H1 (cell line): ENCODE data around the gene FZD8. TPM values are rescaled to one million over a fixed set of nuclear protein-coding genes. Genes with fewer than 3 reads are reported as not detected.

ENCODE experiments used
- CTCF ChIA-PET: fragments of 300-600 bp; sonication (Branson Sonifier 250); formaldehyde crosslinking; loops from one replicate; lab custom pipeline; 2021; ENCODE audit not compliant: partially characterized antibody; lab: Charles Lee
- POLR2A ChIA-PET: fragments of 300-600 bp; sonication (Branson Sonifier 250); formaldehyde crosslinking; loops from one replicate; lab custom pipeline; 2021; ENCODE audit warnings: inconsistent platforms; ENCODE audit not compliant: partially characterized antibody; lab: Charles Lee
- DNase-seq, 2 experiments: peaks; one replicate each; pipeline versions ENCODE4 v3.0.0 to v3.0.0-alpha.2; 2010 to 2022; ENCODE audit warnings: low spot score in 2 of 2, low read depth in 1 of 2, mixed read lengths in 1 of 2
- FAIRE-seq: peaks from 2 replicates; lab custom pipeline; 2011; peaks lifted over from hg19 to GRCh38; lab: Jason Lieb, UNC
- H2AFZ ChIP-seq: 2 replicates; pipeline ENCODE4 v1.8.1; 2012; ENCODE audit warnings: low read length, inconsistent platforms
- H2AK5ac ChIP-seq: 2 replicates; pipeline ENCODE4 v1.6.1; 2013; ENCODE audit warnings: low read depth, low read length
- H2BK120ac ChIP-seq: replicated peaks from 2 replicates; pipeline ENCODE3; 2013; ENCODE audit warnings: low read depth, low read length, inconsistent platforms
- H2BK12ac ChIP-seq: 2 replicates; pipeline ENCODE4 v1.6.1; 2013; ENCODE audit warnings: low read depth, low read length
- H2BK15ac ChIP-seq: 2 replicates; pipeline ENCODE4 v1.6.1; 2013; ENCODE audit warnings: low read length
- H2BK20ac ChIP-seq: 2 replicates; pipeline ENCODE4 v1.6.1; 2013; ENCODE audit warnings: low read length
- H2BK5ac ChIP-seq: 2 replicates; pipeline ENCODE4 v1.6.1; 2013; ENCODE audit warnings: low read depth, low read length
- H3K14ac ChIP-seq: 2 replicates; pipeline ENCODE4 v1.6.1; 2013; ENCODE audit warnings: inconsistent platforms; ENCODE audit not compliant: insufficient read length
- H3K18ac ChIP-seq: 2 replicates; pipeline ENCODE4 v1.6.1; 2013; ENCODE audit warnings: low read length; ENCODE audit errors: extremely low read depth
- H3K23ac ChIP-seq: 2 replicates; pipeline ENCODE4 v1.6.1; 2013; ENCODE audit warnings: inconsistent platforms; ENCODE audit not compliant: insufficient read length
- H3K23me2 ChIP-seq: 2 replicates; pipeline ENCODE4 v1.6.1; 2013; ENCODE audit warnings: low read depth, low read length
- H3K27ac ChIP-seq: 2 replicates; pipeline ENCODE4 v1.6.1; 2011; ENCODE audit warnings: low read depth, low read length, inconsistent platforms
- H3K27me3 ChIP-seq, 4 experiments: replicated peaks in 1 of 4; 1 replicate in 1 of 4; 2 replicates in 3 of 4; pipeline versions ENCODE4 v1.6.1 to v1.8.1; 2011 to 2013; ENCODE audit warnings: low read length in 3 of 4, mild to moderate bottlenecking in 3 of 4, inconsistent platforms in 2 of 4, mixed read lengths in 2 of 4, moderate library complexity in 1 of 4; ENCODE audit not compliant: control insufficient read depth in 3 of 4, insufficient read depth in 3 of 4; ENCODE audit errors: extremely low read depth in 1 of 4
- H3K36me3 ChIP-seq, 4 experiments: 2 replicates each; pipeline versions ENCODE4 v1.6.1 to v1.8.1; 2011 to 2013; ENCODE audit warnings: mild to moderate bottlenecking in 4 of 4, low read length in 3 of 4, moderate library complexity in 2 of 4, control low read depth in 1 of 4, inconsistent platforms in 1 of 4; ENCODE audit not compliant: insufficient read depth in 4 of 4, control insufficient read depth in 2 of 4
- H3K4ac ChIP-seq: replicated peaks from 2 replicates; pipeline ENCODE3; 2013; ENCODE audit warnings: low read length, low read depth, mixed read lengths, inconsistent platforms; ENCODE audit not compliant: insufficient read length
- H3K4me1 ChIP-seq, 4 experiments: replicated peaks in 1 of 4; 1 replicate in 1 of 4; 2 replicates in 3 of 4; pipeline versions ENCODE4 v1.6.1 to v1.8.1; 2011 to 2013; ENCODE audit warnings: low read length in 3 of 4, inconsistent platforms in 2 of 4, mixed read lengths in 1 of 4; ENCODE audit not compliant: insufficient read depth in 4 of 4, control insufficient read depth in 3 of 4
- H3K4me2 ChIP-seq, 2 experiments: 2 replicates each; pipeline versions ENCODE4 v1.6.1 to v1.8.1; 2011 to 2013; ENCODE audit warnings: low read depth in 2 of 2, low read length in 2 of 2, control low read depth in 1 of 2, inconsistent platforms in 1 of 2, mild to moderate bottlenecking in 1 of 2; ENCODE audit not compliant: insufficient read depth in 1 of 2
- H3K4me3 ChIP-seq, 4 experiments: fragments of 200-600, 300-600 bp in 1 of 4; sonication (generic), shearing (Covaris generic), sonication (Bioruptor Twin) in 1 of 4; 2 replicates each; pipeline versions ENCODE4 v1.5.1 to v1.8.1; 2011 to 2016; ENCODE audit warnings: low read length in 4 of 4, low read depth in 3 of 4, control low read depth in 2 of 4, inconsistent platforms in 2 of 4, mild to moderate bottlenecking in 2 of 4, mixed read lengths in 1 of 4, moderate library complexity in 1 of 4; ENCODE audit not compliant: insufficient read depth in 2 of 4; ENCODE audit errors: extremely low read depth in 1 of 4
- H3K56ac ChIP-seq: replicated peaks from 2 replicates; pipeline ENCODE3; 2013; ENCODE audit warnings: low read depth, mild to moderate bottlenecking, mixed read lengths, low read length, inconsistent platforms; ENCODE audit not compliant: insufficient read length
- H3K79me1 ChIP-seq: 2 replicates; pipeline ENCODE4 v1.6.1; 2013; ENCODE audit warnings: low read depth, low read length, control low read depth
- H3K79me2 ChIP-seq, 2 experiments: 2 replicates each; pipeline versions ENCODE4 v1.6.1 to v1.8.1; 2012 to 2013; ENCODE audit warnings: low read length in 2 of 2, mild to moderate bottlenecking in 2 of 2, inconsistent platforms in 1 of 2; ENCODE audit not compliant: insufficient read depth in 2 of 2, control insufficient read depth in 1 of 2
- H3K9ac ChIP-seq, 4 experiments: replicated peaks in 1 of 4; 1 replicate in 1 of 4; 2 replicates in 3 of 4; pipeline versions ENCODE4 v1.6.1 to v1.8.1; 2011 to 2013; ENCODE audit warnings: low read depth in 3 of 4, low read length in 3 of 4, control low read depth in 2 of 4, mild to moderate bottlenecking in 2 of 4, moderate library complexity in 2 of 4, inconsistent platforms in 1 of 4; ENCODE audit errors: extremely low read depth in 1 of 4
- H3K9me3 ChIP-seq, 2 experiments: 2 replicates each; pipeline versions ENCODE4 v1.6.1 to v1.8.1; 2012 to 2013; ENCODE audit warnings: mild to moderate bottlenecking in 2 of 2, moderate library complexity in 2 of 2, control low read depth in 1 of 2, inconsistent platforms in 1 of 2, low read depth in 1 of 2, low read length in 1 of 2, mixed read lengths in 1 of 2; ENCODE audit not compliant: insufficient read depth in 2 of 2
- H4K20me1 ChIP-seq, 2 experiments: replicated peaks in 1 of 2; 2 replicates each; pipeline versions ENCODE3 to v1.8.1; 2011 to 2013; ENCODE audit warnings: inconsistent platforms in 2 of 2, low read length in 2 of 2, mild to moderate bottlenecking in 1 of 2; ENCODE audit not compliant: insufficient read depth in 2 of 2, control insufficient read depth in 1 of 2
- H4K5ac ChIP-seq: 2 replicates; pipeline ENCODE4 v1.6.1; 2013; ENCODE audit warnings: low read length, low read depth, mixed read lengths, inconsistent platforms; ENCODE audit not compliant: insufficient read length
- H4K8ac ChIP-seq: 2 replicates; pipeline ENCODE4 v1.8.0; 2013; ENCODE audit warnings: mild to moderate bottlenecking, moderate library complexity, low read length, inconsistent platforms; ENCODE audit not compliant: insufficient read depth; ENCODE audit errors: extremely low read depth
- H4K91ac ChIP-seq: replicated peaks from 2 replicates; pipeline ENCODE3; 2013; ENCODE audit warnings: low read length, mixed read lengths, inconsistent platforms; ENCODE audit not compliant: insufficient read length
- ATF2 ChIP-seq: IDR thresholded peaks from 2 replicates; pipeline ENCODE4 v1.6.1; 2012; ENCODE audit warnings: low read length, inconsistent platforms
- BACH1 ChIP-seq: IDR thresholded peaks from 2 replicates; pipeline ENCODE4 v1.6.1; 2012; ENCODE audit warnings: low read length, improper control_type of control experiment
- CBX5 ChIP-seq: fragments of 300-800, 300-1000 bp; sonication (generic); IDR thresholded peaks from 2 replicates; pipeline ENCODE4 v1.7.1; 2016; ENCODE audit warnings: antibody characterized with exemption, low read length, low read depth
- CREB1 ChIP-seq: IDR thresholded peaks from 2 replicates; pipeline ENCODE4 v1.6.1; 2012; ENCODE audit warnings: inconsistent platforms
- HDAC2 ChIP-seq, 2 experiments: fragments of 300-600 bp in 1 of 2; sonication (generic) in 1 of 2; IDR thresholded peaks; 2 replicates each; pipeline ENCODE4 v1.6.1; 2011 to 2012; ENCODE audit warnings: low read depth in 2 of 2, low read length in 2 of 2, mild to moderate bottlenecking in 2 of 2, moderate library complexity in 2 of 2, borderline replicate concordance in 1 of 2, inconsistent platforms in 1 of 2
- HDAC6 ChIP-seq: IDR thresholded peaks from one replicate; pipeline ENCODE4 v1.7.1; 2012; ENCODE audit warnings: low read depth, mild to moderate bottlenecking, inconsistent platforms, low read length, moderate library complexity
- NRF1 ChIP-seq: IDR thresholded peaks from 2 replicates; pipeline ENCODE4 v1.6.1; 2011; ENCODE audit warnings: mild to moderate bottlenecking, low read depth, low read length, improper control_type of control experiment
- SIN3A ChIP-seq, 2 experiments: IDR thresholded peaks in 1 of 2; conservative IDR thresholded peaks in 1 of 2; 2 replicates each; pipeline ENCODE4 v1.6.1; 2011 to 2012; ENCODE audit warnings: low read length in 2 of 2, improper control_type of control experiment in 1 of 2, low read depth in 1 of 2, mild to moderate bottlenecking in 1 of 2
- TBP ChIP-seq: IDR thresholded peaks from 2 replicates; pipeline ENCODE4 v1.6.1; 2011; ENCODE audit warnings: low read depth, low read length, improper control_type of control experiment
- TEAD4 ChIP-seq: IDR thresholded peaks from 2 replicates; pipeline ENCODE4 v1.6.1; 2012; ENCODE audit warnings: low read depth, low read length, inconsistent platforms, mixed read lengths
- USF2 ChIP-seq: IDR thresholded peaks from 2 replicates; pipeline ENCODE4 v1.6.1; 2011; ENCODE audit warnings: low read length, improper control_type of control experiment
- polyA plus RNA-seq, 7 experiments: library from polyadenylated mRNA; depleted of rRNA in 3 of 7; stranded (reverse) in 5 of 7; unstranded in 2 of 7; fragments of >200 nt in 5 of 7; fragments of 200-250 nt in 2 of 7; gene quantifications; 1 replicate in 5 of 7; 2 replicates in 1 of 7; 4 replicates in 1 of 7; pipeline versions ENCODE4 v1.2.1 to v1.2.3, GENCODE V29; 2011 to 2013; ENCODE audit warnings: missing spikeins in 2 of 7, mixed read lengths in 2 of 7
- total RNA-seq: library from RNA; stranded (reverse); fragmentation: NEBNext Ultra II Directional; extraction: Animal tissue kit (Norgen Biotek cat#: 25700); gene quantifications from 2 replicates; pipeline ENCODE4 v1.2.1, GENCODE V29; 2021

The FZD8 gene
- total and polyA plus RNA-seq, 2 of the 8 experiments (the other 6 are each of a cell fraction or from before 2014, with no cell fraction given) = 4.8 to 7.1 TPM

GRCh38 chr10:35588836-35589235, 53.3 kb downstream of the FZD8 start:
- FAIRE-seq (no peak), DNase-seq (no peak)
- POLR2A ChIA-PET = no interaction called here
- peaks cover 0 to 9% (median 4%) of the 10 kb centered on the region in 4 experiments; a peak in 6 of 7 replicates for H3K4me1 ChIP-seq
- H3K9me3 ChIP-seq = peaks cover 6 to 12% of the 10 kb centered on the region in 2 experiments
- H3K18ac ChIP-seq = no peak overlapping the region
- no peak overlapping the region for H4K5ac ChIP-seq
- H3K36me3 ChIP-seq = no peaks in the 10 kb centered on the region
- H3K9ac ChIP-seq = no peak overlapping the region
- no peaks in the 10 kb centered on the region for H3K79me1 ChIP-seq
- no peak overlapping the region for H2BK120ac ChIP-seq
- no peak overlapping the region for H3K14ac ChIP-seq
- H3K27ac ChIP-seq = no peak overlapping the region
- H3K56ac ChIP-seq = no peak overlapping the region
- H2BK12ac ChIP-seq = no peak overlapping the region
- no peaks in the 10 kb centered on the region for H3K79me2 ChIP-seq
- no peaks in the 10 kb centered on the region; a peak in 1 of 7 replicates for H3K27me3 ChIP-seq
- H3K23me2 ChIP-seq = peaks cover 1% of the 10 kb centered on the region; the same call in 1 of the 2 replicates
- no peak overlapping the region for H2BK15ac ChIP-seq
- CTCF ChIA-PET = interaction anchor here (0.8 to 2.2 kb wide), 6 partner anchors 8 to 26 kb away, joined by 3 to 10 read pairs (median 6); no protein-coding TSS in a partner anchor
- H2BK20ac ChIP-seq = no peak overlapping the region
- H4K20me1 ChIP-seq = no peaks in the 10 kb centered on the region
- no peak overlapping the region for H3K4ac ChIP-seq
- no peak overlapping the region for H4K91ac ChIP-seq
- no peak overlapping the region for H3K4me3 ChIP-seq
- no peak overlapping the region for H3K4me2 ChIP-seq
- H4K8ac ChIP-seq = no peak overlapping the region
- H2BK5ac ChIP-seq = no peak overlapping the region
- no peak overlapping the region for H2AFZ ChIP-seq
- no peak overlapping the region for H2AK5ac ChIP-seq
- H3K23ac ChIP-seq = no peak overlapping the region
- no peak for TF ChIP-seq SIN3A (conservative IDR thresholded peaks at IDR 0.05 in 1 of 2, IDR thresholded peaks at IDR 0.05 in 1 of 2; ENCODE audit: low read depth in 1 of 2, low read length in 2 of 2)
- TF ChIP-seq NRF1 = no peak
- no peak for TF ChIP-seq USF2
- TF ChIP-seq HDAC6 = no peak
- no peak for TF ChIP-seq TBP
- no peak for TF ChIP-seq CBX5
- no peak for TF ChIP-seq BACH1
- TF ChIP-seq ATF2 = no peak
- TF ChIP-seq HDAC2 (IDR thresholded peaks at IDR 0.05; ENCODE audit: borderline replicate concordance in 1 of 2, low read depth in 2 of 2, low read length in 2 of 2) = no peak
- TF ChIP-seq CREB1 = no peak
- TF ChIP-seq TEAD4 = no peak
